Activated naive CD4-positive, alpha-beta T cell (primary cell): ENCODE results near the gene CFTR.

Experiments used
- DNase-seq, 4 experiments: peaks; one replicate each; lab custom pipeline; 2025; lab: John Stamatoyannopoulos, UW

The CFTR gene

GRCh38 chr7:117652943-117653680, 173.3 kb downstream of the CFTR start:
- no peak for DNase-seq

GRCh38 chr7:117654780-117655179, 175.0 kb downstream of the CFTR start:
- DNase-seq: no peak

GRCh38 chr7:117656806-117657205, 177.0 kb downstream of the CFTR start:
- no peak for DNase-seq

GRCh38 chr7:117659531-117660011, 179.7 kb downstream of the CFTR start:
- DNase-seq: no peak

- DNase-seq: no peak
These were observed 181.5 kb downstream of the CFTR start for GRCh38 chr7:117661328-117661727.

GRCh38 chr7:117664047-117664446, 184.2 kb downstream of the CFTR start:
- no peak for DNase-seq

GRCh38 chr7:117665368-117665767, 185.5 kb downstream of the CFTR start:
- no peak for DNase-seq

GRCh38 chr7:117666031-117666430, 186.2 kb downstream of the CFTR start:
- DNase-seq: no peak

GRCh38 chr7:117666689-117667088, 186.9 kb downstream of the CFTR start:
- no peak for DNase-seq

- DNase-seq: no peak
These were observed 187.6 kb downstream of the CFTR start for GRCh38 chr7:117667456-117667855.

- DNase-seq: no peak
These were observed 190.0 kb downstream of the CFTR start for GRCh38 chr7:117669818-117670217.

GRCh38 chr7:117672453-117672852, 192.6 kb downstream of the CFTR start:
- DNase-seq: no peak

- DNase-seq: no peak
These were observed 193.5 kb downstream of the CFTR start for GRCh38 chr7:117673367-117673766.

GRCh38 chr7:117673839-117674238, 194.0 kb downstream of the CFTR start:
- no peak for DNase-seq

GRCh38 chr7:117674617-117675016, 194.8 kb downstream of the CFTR start:
- DNase-seq: no peak

- DNase-seq: no peak
These were observed 195.9 kb downstream of the CFTR start for GRCh38 chr7:117675497-117676435.

- no peak for DNase-seq
These were observed 199.3 kb downstream of the CFTR start for GRCh38 chr7:117679120-117679519.

GRCh38 chr7:117682681-117683385, 203.0 kb downstream of the CFTR start:
- no peak for DNase-seq

- no peak for DNase-seq
These were observed 203.8 kb downstream of the CFTR start for GRCh38 chr7:117683430-117684175.

GRCh38 chr7:117685795-117686194, 206.0 kb downstream of the CFTR start:
- no peak for DNase-seq

- DNase-seq: no peak
These were observed 206.6 kb downstream of the CFTR start for GRCh38 chr7:117686311-117686935.
